Heart left ventricle (tissue), 16 donors: Measurements from ENCODE around the gene CREG2. TPM values are rescaled to one million over a fixed set of nuclear protein-coding genes. Genes with fewer than 3 reads are reported as not detected.

Experiments used
- ATAC-seq, 4 donors: fragments of 200-7000 bp; cut with Tn5 transposase; one replicate each; pipeline ENCODE4 v1.9.1; 2020 to 2022; ENCODE audit warnings: moderate library complexity in 4 of 4, mild to moderate bottlenecking in 3 of 4, moderate number of reproducible peaks in 1 of 4
- DNase-seq, 5 donors: peaks; one replicate each; pipeline ENCODE4 v3.0.0-alpha.2; 2020
- H3K27ac ChIP-seq, 12 donors: fragments of 200-600 bp; sonication (generic) in 4 of 12; one replicate each; pipeline versions ENCODE4 v1.5.0 to v1.8.0; 2016 to 2022; ENCODE audit warnings: mild to moderate bottlenecking in 2 of 12
- H3K27me3 ChIP-seq, 9 donors: fragments of 200-600 bp; sonication (generic) in 2 of 9; one replicate each; pipeline versions ENCODE4 v1.5.1 to v1.8.0; 2016 to 2022; ENCODE audit warnings: mild to moderate bottlenecking in 3 of 9
- H3K36me3 ChIP-seq, 9 donors: fragments of 200-600 bp; sonication (generic) in 2 of 9; one replicate each; pipeline versions ENCODE4 v1.5.0 to v1.8.0; 2018 to 2022; ENCODE audit warnings: mild to moderate bottlenecking in 2 of 9
- H3K4me1 ChIP-seq, 12 donors: fragments of 200-600 bp; sonication (generic) in 4 of 12; one replicate each; pipeline versions ENCODE4 v1.5.0 to v1.8.0; 2016 to 2022; ENCODE audit warnings: mild to moderate bottlenecking in 3 of 12
- H3K4me3 ChIP-seq, 12 donors: fragments of 200-600 bp; sonication (generic) in 4 of 12; one replicate each; pipeline versions ENCODE4 v1.5.0 to v1.8.0; 2017 to 2022; ENCODE audit warnings: mild to moderate bottlenecking in 9 of 12, moderate library complexity in 4 of 12
- H3K9me3 ChIP-seq, 12 donors: fragments of 200-600 bp; sonication (generic) in 4 of 12; one replicate each; pipeline versions ENCODE4 v1.5.0 to v1.8.0; 2016 to 2022; ENCODE audit warnings: mild to moderate bottlenecking in 1 of 12
- CTCF ChIP-seq, 12 donors: fragments of 200-600 bp; sonication (generic) in 4 of 12; IDR thresholded peaks; one replicate each; pipeline versions ENCODE4 v1.5.0 to v1.8.0; 2018 to 2022; ENCODE audit warnings: antibody characterized with exemption in 12 of 12, mild to moderate bottlenecking in 5 of 12
- POLR2A ChIP-seq, 2 donors: fragments of 450-650 bp; IDR thresholded peaks; one replicate each; pipeline ENCODE4 v1.6.1; 2017; ENCODE audit warnings: antibody characterized with exemption in 2 of 2, mild to moderate bottlenecking in 2 of 2, moderate library complexity in 2 of 2
- WGBS, 4 donors: extraction: QIAGEN DNeasy Blood & Tissue Kit in 2 of 4; methylation state at CpG; one replicate each; pipeline versions ENCODE4 v1.1.5 to v1.1.7; 2013 to 2018; 5-methylcytosine and 5-hydroxymethylcytosine counted together
- intact Hi-C, 10 donors: fragments of 100-400 bp; cut with DNase I; formaldehyde crosslinking; loops; one replicate each; pipeline versions ENCODE4 v1.11.1 to v1.14.2; 2022
- polyA plus RNA-seq, 2 donors: library from polyadenylated mRNA; stranded (reverse); fragments of 200-250 nt; gene quantifications; one replicate each; pipeline ENCODE4 v1.2.3, GENCODE V29; 2013
- total RNA-seq, 9 donors: library from RNA; depleted of rRNA in 2 of 9; stranded (reverse); fragments of >200 nt in 2 of 9; fragmentation: NEBNext Ultra II Directional in 3 of 9; extraction: Animal tissue kit (Norgen Biotek cat#: 25700) in 3 of 9; gene quantifications; one replicate each; pipeline versions ENCODE4 v1.1.0 to v1.2.4, GENCODE V29; 2016 to 2023
- donor health status: ischemic (EF 13 %, LVEDD 7.1; RV severe dilation, severe dysfunction).
- donor health status: healthy with polysubstance abuse.
- donor health status: DM: no; HTN: yes; CAD: no.
- donor health status: DM: no; HTN: no; CAD: no.
- donor health status: ischemic (EF 25% LVEDD 6.9; RV normal size, moderate dysfunction).
- donor health status: ischemic (EF 25% LVEDD 5.7; RV mildly dilated, moderate dysfunction).
- donor health status: healthy.
- donor health status: DM: yes; HTN: yes; CAD: no.
- donor health status: ischemic (EF 35%, LVEDD 5.7; RV mildly dilated, moderate dysfunction).
- donor health status: nonischemic (EF 11% LVEDD 7.7; RV severe dilation, severe dysfunction).
- donor health status: DM: yes; HTN: yes; CAD: no.
- donor health status: PGD.
- donor health status: ischemic (EF 29% LVEDD 5.4; RV normal size, mild dysfunction).
- donor health status: nonischemic (EF 23%, LVEDD 6.1; RV moderate dilation, normal function).

Gene CREG2
- total and polyA plus RNA-seq, 11 donors = 0.18 to 1.1 (median 0.46) TPM; not detected in 7

- TF ChIP-seq CTCF (IDR thresholded peaks at IDR 0.05) (no peak), POLR2A (IDR thresholded peaks at IDR 0.05) (no peak)
- H3K36me3 ChIP-seq = no peaks in the 10 kb centered on the region
- H3K4me3 ChIP-seq = no peak overlapping the region
- no peaks in the 10 kb centered on the region for H3K27me3 ChIP-seq
- intact Hi-C loops = loop anchor here in 8 of 10 donors (5.0 to 10.0 kb wide), 7 partner anchors 86 to 1039 kb away; partner anchors contain the start of gene MAP4K4 (in 2 of the 8)
- ATAC-seq = no peak
- no peak for DNase-seq
- H3K9me3 ChIP-seq = no peaks in the 10 kb centered on the region
- H3K4me1 ChIP-seq = peaks cover 0 to 4% (median 0%) of the 10 kb centered on the region in 12 donors
- no peak overlapping the region for H3K27ac ChIP-seq
- WGBS, 4 donors = 92 to 99% (median 96%) methylated on average over 3 of the region's 3 CpGs
Measured at GRCh38 chr2:101415884-101416283, 28.6 kb upstream of the CREG2 start.

GRCh38 chr2:101415220-101415619 is 27.9 kb upstream of the CREG2 start:
- H3K4me1 ChIP-seq = peaks cover 0 to 4% (median 0%) of the 10 kb centered on the region in 12 donors
- no peak overlapping the region for H3K4me3 ChIP-seq

GRCh38 chr2:101412092-101412694 is 24.9 kb upstream of the CREG2 start:
- ATAC-seq = no peak
- no peak for DNase-seq
- Histone ChIP-seq H3K4me1 (no peaks in the 10 kb centered on the region), H3K27me3 (no peaks in the 10 kb centered on the region), H3K36me3 (no peaks in the 10 kb centered on the region), H3K9me3 (no peaks in the 10 kb centered on the region), H3K4me3 (no peak overlapping the region), H3K27ac (no peak overlapping the region)
- WGBS, 4 donors = 88 to 92% (median 90%) methylated on average over 9 of the region's 9 CpGs
- no peak for TF ChIP-seq CTCF (IDR thresholded peaks at IDR 0.05)
- no peak for TF ChIP-seq POLR2A (IDR thresholded peaks at IDR 0.05)
- intact Hi-C loops = loop anchor here in 2 of 10 donors (10.0 kb wide), 2 partner anchors 283 to 1043 kb away; partner anchors contain the start of gene MAP4K4 (in 1 of the 2)

More at GRCh38 chr2:101415220-101415619, 27.9 kb upstream of the CREG2 start:
- TF ChIP-seq POLR2A (IDR thresholded peaks at IDR 0.05) (no peak), CTCF (IDR thresholded peaks at IDR 0.05) (no peak)
- H3K36me3 ChIP-seq = no peaks in the 10 kb centered on the region
- H3K27me3 ChIP-seq = no peaks in the 10 kb centered on the region
- WGBS, 4 donors = 93 to 100% (median 99%) methylated on average over 2 of the region's 2 CpGs
- intact Hi-C loops = loop anchor here in 8 of 10 donors (5.0 to 10.0 kb wide), 7 partner anchors 87 to 1040 kb away; partner anchors contain the start of gene MAP4K4 (in 2 of the 8)
- ATAC-seq (no peak), DNase-seq (no peak)
- no peak overlapping the region for H3K27ac ChIP-seq
- H3K9me3 ChIP-seq = no peaks in the 10 kb centered on the region

- no peaks in the 10 kb centered on the region for H3K36me3 ChIP-seq
- H3K4me1 ChIP-seq = peaks cover 0 to 5% (median 0%) of the 10 kb centered on the region in 12 donors
- ATAC-seq (no peak), DNase-seq (no peak)
- no peak overlapping the region for H3K27ac ChIP-seq
- H3K27me3 ChIP-seq = no peaks in the 10 kb centered on the region
- H3K9me3 ChIP-seq = no peaks in the 10 kb centered on the region
- intact Hi-C loops = loop anchor here in 2 of 10 donors (10.0 kb wide), 2 partner anchors 284 to 1044 kb away; partner anchors contain the start of gene MAP4K4 (in 1 of the 2)
- TF ChIP-seq CTCF (IDR thresholded peaks at IDR 0.05) (no peak), POLR2A (IDR thresholded peaks at IDR 0.05) (no peak)
- no peak overlapping the region for H3K4me3 ChIP-seq
- WGBS, 4 donors = 67 to 78% (median 72%) methylated on average over 5 of the region's 5 CpGs
Measured at GRCh38 chr2:101410746-101411145, 23.4 kb upstream of the CREG2 start.
